ENCODE measurements around the gene TUG1. TPM values are rescaled to one million over a fixed set of nuclear protein-coding genes. Genes with fewer than 3 reads are reported as not detected.

TUG1 gene
- 100 to 1,000 TPM; 179 to 223 (median 202) TPM for polyA plus RNA-seq (ENCODE audit: insufficient read length in 4 of 4)

DNA sequence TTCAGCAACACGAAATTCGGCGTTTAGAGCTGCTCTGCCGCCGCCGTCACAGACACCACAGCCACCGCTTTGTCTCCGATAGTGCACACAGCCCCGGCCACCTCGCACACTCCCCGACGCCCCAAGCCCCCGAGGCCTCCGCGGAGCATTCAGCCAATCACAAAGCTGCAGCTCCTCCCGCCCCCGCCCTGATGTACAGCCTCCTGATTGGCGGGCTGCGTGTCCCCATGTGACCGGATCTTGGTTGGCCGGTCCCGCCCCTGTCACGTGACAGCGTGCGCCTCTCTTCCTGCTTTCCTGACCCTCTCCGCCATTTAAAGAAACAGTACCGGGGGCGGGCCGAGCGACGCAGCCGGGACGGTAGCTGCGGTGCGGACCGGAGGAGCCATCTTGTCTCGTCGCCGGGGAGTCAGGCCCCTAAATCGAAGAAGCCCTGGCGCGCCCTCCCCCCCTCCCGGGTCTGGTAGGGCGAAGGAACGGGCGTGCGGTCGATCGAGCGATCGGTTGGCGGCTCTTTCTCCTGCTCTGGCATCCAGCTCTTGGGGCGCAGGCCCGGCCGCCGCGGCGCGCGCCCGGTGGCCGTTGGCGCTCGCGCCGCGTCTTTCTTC, at the start of gene TUG1:
TUG1 (plus strand) TSS at position 342 of the 608 bp plus-strand sequence.
- DNase-seq (ENCODE audit: low read depth in 4 of 4, low spot score in 2 of 4), result peak; percentile 96 to 97 (median 96)

DNA sequence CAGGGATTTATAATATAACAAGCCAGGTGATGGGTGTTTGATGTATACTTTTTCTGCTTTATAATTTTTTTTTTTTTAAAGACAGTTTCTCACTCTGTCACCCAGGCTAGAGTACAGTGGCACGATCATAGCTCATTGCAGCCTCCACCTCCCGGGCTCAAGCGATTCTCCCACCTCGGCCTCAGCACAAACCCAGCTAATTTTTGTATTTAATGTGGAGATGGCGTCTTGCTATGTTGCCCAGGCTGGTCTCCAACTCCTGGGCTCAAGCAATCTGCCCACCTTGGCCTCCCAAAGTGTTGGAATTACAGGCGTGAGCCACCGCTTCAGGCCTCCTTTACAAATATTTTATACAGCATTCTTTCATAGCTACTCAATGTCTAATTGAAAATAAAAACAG, 49.1 kb upstream of the TUG1 start:
- no peak for DNase-seq (ENCODE audit: low read depth in 4 of 4, low spot score in 2 of 4)

DNA sequence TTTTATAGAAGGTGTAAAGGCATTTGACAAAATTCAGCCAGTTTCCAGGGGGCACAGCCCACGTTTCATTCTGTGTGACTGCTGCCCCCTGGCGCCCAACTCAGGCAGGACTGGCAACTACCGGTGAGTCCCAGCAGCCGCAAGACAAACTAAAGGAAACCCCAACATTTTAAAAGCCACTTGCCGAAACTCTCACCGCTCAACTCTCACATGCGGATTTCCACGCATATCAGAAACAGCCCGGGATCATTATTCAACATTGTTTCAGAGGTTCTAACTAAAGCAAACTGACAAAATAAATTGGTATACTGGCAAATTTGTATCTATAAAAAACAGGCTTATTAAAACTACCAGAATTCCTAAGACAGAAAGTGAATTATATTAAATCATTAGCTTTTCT, 48.7 kb upstream of the TUG1 start:
- peak in 3 of 4 donors; percentile 32 to 66 (median 41) for DNase-seq (ENCODE audit: low read depth in 4 of 4, low spot score in 2 of 4)

DNA sequence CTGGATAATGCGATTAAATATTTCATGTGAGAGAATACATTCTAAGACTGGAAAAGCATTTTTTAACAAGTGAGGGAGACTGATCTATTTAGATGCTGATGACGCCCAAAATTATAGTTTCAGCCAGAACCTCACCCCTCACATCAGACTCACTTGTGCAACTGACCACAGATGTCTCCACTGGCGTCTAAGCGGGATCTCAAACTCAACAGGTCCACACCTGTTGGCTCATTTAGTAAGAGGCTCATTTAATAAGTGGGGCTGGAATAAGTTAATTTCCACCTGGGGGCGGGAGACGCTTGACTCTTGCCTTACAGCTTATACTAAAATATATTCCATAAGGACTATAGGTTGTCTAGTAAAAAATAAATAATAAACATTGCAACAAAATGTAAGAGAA, 48.0 kb upstream of the TUG1 start:
- DNase-seq (ENCODE audit: low read depth in 4 of 4, low spot score in 2 of 4), result no peak

DNA sequence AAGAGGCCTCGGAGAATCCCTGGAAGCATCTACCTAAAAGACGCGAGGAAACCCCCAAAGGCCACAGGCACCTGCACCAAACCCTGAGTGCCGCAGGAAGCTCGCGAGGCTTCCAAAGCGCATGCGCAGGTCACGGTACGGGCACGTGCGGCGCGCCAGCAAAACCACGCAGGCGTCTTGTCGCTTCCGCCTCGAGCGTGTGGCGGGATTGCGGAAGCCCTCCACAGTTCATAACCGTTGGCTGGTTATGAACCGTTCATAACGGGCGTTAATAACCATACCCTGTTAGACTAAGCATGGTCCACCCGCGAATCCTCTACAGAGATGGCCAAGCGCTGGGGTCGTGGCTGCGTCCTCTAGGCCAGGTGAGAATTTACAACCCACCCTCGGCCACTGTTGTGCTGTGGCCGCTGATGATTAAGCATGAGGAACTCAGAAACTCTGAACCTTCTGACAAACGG, 46.9 kb upstream of the TUG1 start:
- peak in 1 of 4 donors; percentile 33 for DNase-seq (ENCODE audit: low read depth in 4 of 4, low spot score in 2 of 4)

DNA sequence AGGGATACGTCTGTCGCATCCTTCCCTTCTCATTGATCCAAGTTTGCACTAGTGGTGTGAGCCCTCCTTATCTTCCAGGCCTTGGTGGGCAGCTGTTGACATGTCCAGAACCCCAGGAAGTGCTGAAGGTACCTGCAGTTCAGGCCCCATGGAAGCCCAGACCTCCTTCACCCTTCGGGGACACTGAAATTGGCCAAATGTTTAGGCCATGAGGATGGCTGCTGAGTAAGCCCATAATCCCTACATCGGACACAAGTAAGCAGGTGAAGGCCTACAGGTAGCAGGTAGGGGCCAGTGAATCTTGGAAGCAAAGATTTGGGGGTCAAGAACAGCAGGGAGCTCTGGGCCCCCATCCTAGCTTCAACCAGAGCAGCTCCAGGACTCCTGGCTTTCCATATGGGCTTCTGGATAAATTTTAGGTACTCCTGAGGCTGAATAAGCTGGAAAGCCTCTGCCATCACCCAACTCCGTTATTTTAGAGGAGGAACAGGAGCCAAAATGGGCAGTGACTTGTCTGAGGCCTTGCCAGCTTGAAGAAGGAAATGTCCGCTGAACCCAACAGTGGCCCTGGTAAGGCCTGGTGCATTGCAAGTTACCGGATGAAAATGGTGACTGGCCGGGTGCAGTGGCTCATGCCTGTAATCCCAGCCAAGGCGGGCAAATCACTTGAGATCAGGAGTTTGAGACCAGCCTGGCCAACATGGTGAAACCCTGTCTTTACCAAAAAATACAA, 45.7 kb upstream of the TUG1 start:
- no peak for DNase-seq (ENCODE audit: low read depth in 4 of 4, low spot score in 2 of 4)

DNA sequence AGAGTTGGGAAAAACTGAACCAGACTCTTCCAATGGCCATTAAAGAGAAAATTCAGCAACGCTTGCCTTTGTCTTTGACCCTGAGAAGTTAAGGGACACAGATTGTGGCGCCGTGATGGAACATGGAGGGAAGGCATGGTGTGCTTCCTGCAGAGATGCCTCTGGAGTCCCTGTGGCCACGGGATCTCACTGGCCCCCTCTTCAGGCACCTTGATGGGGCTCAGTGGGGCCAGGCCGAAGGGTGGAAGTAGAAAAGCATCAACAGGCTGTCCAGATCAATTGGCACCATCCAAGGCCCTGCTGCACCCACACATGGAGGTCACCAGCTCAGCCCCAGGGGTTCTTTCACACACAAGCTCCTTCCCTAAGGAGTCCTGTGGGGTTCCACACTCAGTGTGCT, 43.4 kb upstream of the TUG1 start:
- DNase-seq (ENCODE audit: low read depth in 4 of 4, low spot score in 2 of 4), result no peak

DNA sequence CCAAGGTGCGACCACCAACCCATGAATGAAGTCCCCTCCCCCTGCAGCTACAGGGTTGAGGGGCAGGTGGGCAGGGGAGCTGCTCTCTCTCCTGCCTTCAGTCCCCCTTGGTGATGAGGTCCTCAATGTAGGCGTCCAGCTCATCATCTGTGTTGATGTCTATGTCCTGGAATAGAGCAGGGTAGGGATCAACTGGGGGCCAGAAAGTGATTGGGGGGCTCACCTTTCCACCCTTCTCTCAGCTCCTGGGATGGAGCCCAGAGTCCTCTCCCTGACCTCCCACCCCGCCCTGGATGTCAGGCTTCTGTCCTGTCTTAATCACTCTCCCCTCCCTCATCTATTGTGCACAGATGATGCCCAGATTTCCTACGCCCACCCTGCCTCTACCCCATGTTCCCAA, 42.4 kb upstream of the TUG1 start:
- DNase-seq (ENCODE audit: low read depth in 4 of 4, low spot score in 2 of 4), result no peak

DNA sequence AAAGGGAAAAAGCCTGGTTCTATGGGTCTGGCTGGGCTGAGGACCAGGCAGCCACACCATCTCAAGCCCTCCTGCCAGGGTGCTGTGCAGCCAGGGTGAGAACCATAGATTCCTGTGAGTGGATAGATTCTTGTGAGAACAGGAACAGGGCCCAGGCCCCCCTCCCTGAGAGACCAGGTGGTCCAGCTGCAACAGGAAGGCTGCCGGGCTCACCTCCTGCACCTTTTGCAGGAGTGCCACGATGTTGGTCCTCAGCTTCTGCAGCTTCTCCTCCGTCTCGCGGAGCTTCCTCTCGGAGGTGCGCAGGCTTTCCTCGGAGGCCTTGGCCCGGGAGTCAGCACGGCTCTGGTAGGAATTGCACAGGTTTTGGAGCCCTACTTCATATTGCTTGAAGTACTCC, 41.3 kb upstream of the TUG1 start:
- no peak for DNase-seq (ENCODE audit: low read depth in 4 of 4, low spot score in 2 of 4)

DNA sequence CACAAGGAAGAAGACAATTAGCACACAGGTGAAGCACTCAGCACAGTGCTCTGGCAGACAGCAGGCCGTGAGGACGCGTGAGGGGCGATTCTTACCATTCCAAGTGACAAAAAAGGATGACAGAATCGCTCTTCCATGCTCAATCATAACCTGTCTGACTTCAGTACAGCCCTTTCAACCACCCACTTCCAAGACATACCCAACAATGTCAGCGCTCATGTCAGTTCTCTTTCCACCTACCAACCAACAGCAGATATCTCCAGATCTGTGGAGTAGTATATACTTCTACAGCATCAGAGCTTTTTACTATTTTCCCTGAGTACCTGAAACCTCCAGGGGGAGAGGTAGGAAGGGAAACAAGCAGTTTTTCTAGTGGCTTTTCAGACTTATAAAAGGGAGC, 40.7 kb upstream of the TUG1 start:
- DNase-seq (ENCODE audit: low read depth in 4 of 4, low spot score in 2 of 4), result no peak

DNA sequence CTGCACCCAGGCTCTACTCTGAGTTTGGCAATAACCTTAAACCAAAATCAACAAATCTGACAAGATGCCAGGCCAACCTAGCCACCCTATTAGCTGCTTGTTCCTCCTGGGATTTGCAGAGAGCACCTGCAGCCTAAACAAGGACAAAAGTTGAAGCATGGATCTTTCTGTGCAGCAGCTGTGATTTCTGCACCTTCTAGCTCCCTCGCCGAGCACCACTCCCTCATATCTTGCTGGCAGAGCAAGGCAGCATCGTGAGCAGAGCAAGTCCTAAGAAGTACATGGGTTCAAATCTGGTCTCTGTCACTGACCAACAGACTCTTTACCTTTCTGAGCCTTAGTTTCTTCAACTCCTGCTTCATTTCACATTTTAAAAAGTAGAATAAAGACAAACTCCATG, 38.8 kb upstream of the TUG1 start:
- DNase-seq (ENCODE audit: low read depth in 4 of 4, low spot score in 2 of 4), result no peak

DNA sequence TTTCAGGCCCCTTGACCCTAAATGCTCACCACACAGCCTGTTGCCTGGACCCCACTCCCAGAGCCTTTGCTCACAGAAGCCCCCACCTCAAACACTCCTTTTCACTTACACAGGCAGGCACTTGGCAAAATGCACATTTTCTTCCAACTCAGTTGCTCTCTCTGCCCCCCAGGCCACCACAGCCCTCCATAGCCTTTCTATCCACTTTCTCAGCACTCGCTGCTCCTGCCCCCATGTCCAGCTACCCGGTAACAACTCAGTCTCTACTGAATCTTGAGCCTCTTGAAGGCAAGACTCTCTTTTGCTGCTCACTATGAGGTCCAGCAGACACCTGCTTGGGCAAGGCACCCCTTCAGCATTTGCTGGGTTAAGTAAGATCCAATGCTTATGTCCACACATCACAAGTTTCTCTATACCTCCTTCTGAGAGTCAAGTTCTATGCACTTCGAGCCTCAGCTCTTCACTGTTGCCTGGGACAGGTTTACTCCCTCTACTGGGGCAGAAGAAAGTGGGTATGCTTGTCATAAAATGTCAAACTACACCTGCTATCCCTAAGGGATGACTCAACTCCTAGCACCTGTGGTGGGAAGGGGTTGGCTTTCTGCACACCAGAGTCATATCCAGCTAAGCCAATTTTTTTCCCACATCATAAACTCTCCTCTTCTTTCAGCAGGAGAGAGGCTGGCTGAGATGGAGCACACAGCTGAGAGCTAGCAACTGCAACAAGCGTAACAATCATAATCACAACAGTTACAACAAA, 37.3 kb upstream of the TUG1 start:
- no peak for DNase-seq (ENCODE audit: low read depth in 4 of 4, low spot score in 2 of 4)

DNA sequence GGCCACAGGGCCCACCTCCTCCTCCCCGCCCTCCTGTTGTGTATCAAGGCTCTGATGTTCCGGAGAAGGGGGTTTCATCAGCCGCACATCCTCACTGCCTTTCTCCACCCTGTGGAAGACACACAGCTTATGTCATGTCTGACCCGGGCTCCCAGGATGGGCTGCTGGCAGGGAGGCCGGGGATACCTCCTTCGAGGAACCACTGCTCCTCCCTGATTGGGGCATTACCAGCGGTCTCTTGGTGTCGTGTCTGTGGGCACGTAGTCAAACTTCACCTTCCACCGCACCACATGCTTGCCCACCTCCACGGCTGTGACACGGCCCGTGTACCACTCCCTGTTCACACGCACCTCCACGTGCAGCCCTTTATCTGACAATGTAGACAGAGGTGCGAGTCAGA, 36.4 kb upstream of the TUG1 start:
- DNase-seq (ENCODE audit: low read depth in 4 of 4, low spot score in 2 of 4), result no peak

DNA sequence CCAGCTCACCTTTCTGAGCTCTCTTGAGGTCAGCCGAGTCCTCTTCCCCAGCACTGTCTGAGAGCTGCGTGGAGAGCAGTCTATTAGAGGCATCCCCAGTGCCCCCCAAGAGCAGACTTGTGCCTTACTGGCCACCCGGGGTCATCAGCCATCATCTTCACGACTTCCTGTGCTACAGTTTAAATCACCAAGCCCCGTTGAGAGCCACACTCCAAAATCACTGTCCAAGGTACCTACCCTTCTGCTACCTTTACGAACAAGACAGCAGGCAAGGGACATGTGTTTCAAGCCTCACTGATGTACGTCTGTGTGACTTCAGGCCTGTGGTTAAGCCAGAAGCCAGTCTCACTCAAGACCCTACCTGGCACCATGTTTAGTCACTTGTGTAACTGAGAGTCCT, 35.6 kb upstream of the TUG1 start:
- DNase-seq (ENCODE audit: low read depth in 4 of 4, low spot score in 2 of 4), result no peak

DNA sequence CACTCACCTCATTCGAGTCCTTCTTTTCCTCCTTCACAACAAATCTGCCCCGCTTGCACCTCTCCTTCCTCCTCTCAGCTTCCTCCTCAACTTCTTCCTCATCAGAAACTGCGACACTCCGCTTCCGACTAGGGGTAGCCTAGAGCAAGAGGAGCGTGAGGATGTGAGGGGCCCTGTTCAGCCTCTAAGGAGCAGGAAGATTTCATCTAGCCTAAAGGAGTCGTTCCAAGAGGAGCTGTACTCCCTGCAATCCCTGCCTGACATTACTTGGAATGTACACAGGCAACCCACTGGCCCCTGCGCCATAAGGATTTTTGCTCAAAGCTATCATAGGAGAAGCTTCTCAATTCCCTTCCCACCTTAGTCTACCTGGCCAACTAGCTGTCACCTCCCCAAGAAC, 35.0 kb upstream of the TUG1 start:
- DNase-seq (ENCODE audit: low read depth in 4 of 4, low spot score in 2 of 4), result no peak

DNA sequence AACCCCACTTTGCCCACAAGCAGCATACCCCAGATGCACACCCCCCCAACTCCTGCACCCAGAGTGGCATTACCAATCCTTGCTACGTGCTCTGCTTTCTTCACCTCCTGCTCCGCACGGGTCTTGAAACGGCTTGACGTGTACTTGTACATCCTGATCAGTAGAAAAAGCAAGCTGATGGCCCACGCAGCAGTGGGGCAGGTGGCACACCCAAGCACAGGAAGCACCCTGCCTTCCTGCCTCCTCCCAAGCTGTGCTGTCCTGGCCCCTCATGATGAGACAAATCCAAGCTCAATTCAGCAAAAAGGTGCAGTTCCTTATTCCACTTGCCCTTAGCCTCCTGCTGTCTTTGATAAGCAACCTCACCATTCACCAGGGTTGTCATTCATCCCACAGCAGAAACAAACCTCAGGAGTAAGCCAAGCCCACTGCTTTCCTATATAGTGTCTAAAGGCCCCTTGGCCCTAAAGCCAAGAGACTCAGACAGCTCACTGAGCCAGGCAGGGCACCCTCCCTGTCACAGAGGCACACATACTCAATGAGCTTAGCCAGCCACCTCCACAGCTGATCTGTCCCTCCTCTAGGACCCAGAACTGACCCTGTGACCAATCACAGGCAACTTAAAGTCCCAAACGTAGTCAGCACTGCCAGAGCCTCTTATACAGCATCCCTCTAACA, 28.2 kb upstream of the TUG1 start:
- DNase-seq (ENCODE audit: low read depth in 4 of 4, low spot score in 2 of 4), result no peak

DNA sequence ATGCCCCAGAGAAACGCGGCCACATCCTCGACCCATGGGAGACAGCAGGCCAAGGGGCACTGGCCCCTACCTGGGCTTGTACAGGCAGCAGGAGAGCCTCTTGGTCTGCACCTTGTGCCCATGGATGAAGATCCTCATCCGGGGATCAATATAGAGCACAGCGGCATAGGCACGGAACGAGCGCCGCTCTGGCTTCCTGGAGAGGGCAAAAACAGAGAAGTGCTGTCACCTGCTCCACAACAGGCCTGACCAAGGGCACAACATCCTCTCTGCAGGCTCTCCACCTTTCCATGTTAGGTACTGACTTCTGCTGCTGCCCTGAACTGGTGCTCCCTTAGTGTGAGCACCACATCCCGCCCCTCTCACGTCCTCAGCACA, 27.7 kb upstream of the TUG1 start:
- DNase-seq (ENCODE audit: low read depth in 4 of 4, low spot score in 2 of 4), result no peak

DNA sequence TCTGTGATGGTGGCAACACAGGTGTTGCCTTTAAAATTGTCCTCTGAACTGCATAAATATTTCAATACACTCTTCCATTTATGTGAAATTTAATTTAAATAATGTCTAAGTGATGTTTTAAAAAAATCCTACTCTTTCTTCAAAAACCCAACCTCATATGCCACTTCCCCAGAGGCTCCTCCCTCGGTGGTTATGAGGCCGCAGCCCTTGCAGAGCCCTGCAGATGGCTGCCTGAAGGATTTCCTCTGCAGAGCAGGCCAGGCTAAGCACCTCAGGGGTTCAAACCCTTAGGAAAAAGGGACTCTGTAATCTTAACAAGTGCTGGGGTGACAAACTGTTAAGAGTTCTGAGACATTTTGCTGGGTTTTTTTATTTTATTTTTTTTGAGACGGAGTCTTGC, 25.7 kb upstream of the TUG1 start:
- DNase-seq (ENCODE audit: low read depth in 4 of 4, low spot score in 2 of 4), result no peak

DNA sequence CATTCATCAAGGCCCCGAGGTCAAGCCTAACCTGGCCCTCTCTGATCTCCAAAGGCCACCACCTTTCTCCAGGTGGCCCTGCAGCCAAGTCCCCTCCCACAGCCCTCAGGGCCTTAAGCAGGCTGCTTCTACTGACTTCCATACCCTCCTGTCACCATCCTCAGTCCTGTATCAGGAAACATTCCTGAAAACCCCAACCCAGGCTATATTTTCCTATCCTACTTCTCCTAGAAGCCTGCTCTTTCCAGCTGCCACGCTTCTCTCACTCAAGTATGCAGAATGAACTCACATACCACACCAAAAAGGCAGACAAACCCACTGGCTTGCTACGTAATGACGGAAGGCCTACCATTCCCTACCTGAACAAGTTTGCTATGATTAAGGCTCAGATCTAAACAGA, 24.1 kb upstream of the TUG1 start:
- no peak for DNase-seq (ENCODE audit: low read depth in 4 of 4, low spot score in 2 of 4)

DNA sequence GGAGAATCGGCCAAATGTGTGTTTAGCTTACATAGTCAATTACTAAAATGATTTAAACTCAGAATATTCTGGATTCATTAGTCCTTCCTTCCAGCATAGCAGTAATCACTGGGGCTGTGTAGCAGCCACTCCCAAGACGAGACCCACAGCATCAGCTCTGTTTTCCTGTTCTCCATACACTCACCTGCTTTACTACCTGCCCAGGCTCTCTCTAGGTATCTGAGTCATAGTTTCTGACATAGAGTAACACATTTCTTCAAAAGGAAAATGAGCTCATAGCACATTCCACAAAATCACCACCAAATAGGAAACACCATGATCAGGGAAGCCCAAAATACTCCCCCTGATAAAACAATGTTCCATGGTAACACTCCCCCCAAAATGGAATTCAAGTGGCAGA, 23.4 kb upstream of the TUG1 start:
- no peak for DNase-seq (ENCODE audit: low read depth in 4 of 4, low spot score in 2 of 4)

DNA sequence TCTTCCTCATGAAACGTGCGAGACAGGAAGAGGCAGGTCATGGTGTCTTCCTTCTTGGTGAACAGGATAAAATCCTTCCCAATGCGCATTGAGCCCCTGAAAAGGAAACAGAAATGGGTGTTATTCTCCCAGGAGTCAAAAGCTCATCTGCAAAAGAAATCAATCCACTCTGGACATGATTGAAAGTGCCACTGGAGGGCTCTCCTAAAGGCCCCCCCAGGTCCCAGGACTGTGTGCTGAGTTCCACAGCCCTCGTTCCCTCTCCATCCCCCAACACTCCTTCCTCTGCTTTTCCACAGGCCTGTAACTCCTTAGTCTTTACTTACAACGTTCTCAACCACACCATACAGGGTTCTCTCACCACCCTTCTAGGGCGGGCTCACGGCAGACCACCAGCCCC, 22.7 kb upstream of the TUG1 start:
- DNase-seq (ENCODE audit: low read depth in 4 of 4, low spot score in 2 of 4), result no peak

Data from left renal cortex interstitium (tissue), 4 donors.